Activated CD4-positive, CD25-positive, alpha-beta regulatory T cell (primary cell): Measurements from ENCODE around the gene GRM1.

Source experiments
- DNase-seq, 4 experiments: peaks; one replicate each; lab custom pipeline; 2025; lab: John Stamatoyannopoulos, UW

GRM1 gene

GRCh38 chr6:146331013-146331412 lies 302.2 kb downstream of the GRM1 start:
- no peak for DNase-seq

- DNase-seq = no peak
Observed at GRCh38 chr6:146335336-146335735, 306.5 kb downstream of the GRM1 start.

- DNase-seq = no peak
Observed at GRCh38 chr6:146336191-146336590, 307.3 kb downstream of the GRM1 start.

- no peak for DNase-seq
Observed at GRCh38 chr6:146337376-146337775, 308.5 kb downstream of the GRM1 start.

- DNase-seq = no peak
Observed at GRCh38 chr6:146339716-146340115, 310.9 kb downstream of the GRM1 start.

GRCh38 chr6:146341493-146342230 lies 312.8 kb downstream of the GRM1 start:
- no peak for DNase-seq

GRCh38 chr6:146345598-146345997 lies 316.7 kb downstream of the GRM1 start:
- no peak for DNase-seq

GRCh38 chr6:146347090-146347489 lies 318.2 kb downstream of the GRM1 start:
- DNase-seq = no peak

GRCh38 chr6:146347690-146348089 lies 318.8 kb downstream of the GRM1 start:
- no peak for DNase-seq

- DNase-seq = no peak
Observed at GRCh38 chr6:146351018-146351417, 322.2 kb downstream of the GRM1 start.

GRCh38 chr6:146352163-146352562 lies 323.3 kb downstream of the GRM1 start:
- no peak for DNase-seq

- DNase-seq = no peak
Observed at GRCh38 chr6:146354451-146354850, 325.6 kb downstream of the GRM1 start.

GRCh38 chr6:146355521-146356100 lies 326.7 kb downstream of the GRM1 start:
- DNase-seq = no peak

- no peak for DNase-seq
Observed at GRCh38 chr6:146357578-146358430, 328.9 kb downstream of the GRM1 start.

- DNase-seq = no peak
Observed at GRCh38 chr6:146358431-146359046, 329.7 kb downstream of the GRM1 start.

GRCh38 chr6:146359131-146359530 lies 330.3 kb downstream of the GRM1 start:
- DNase-seq = no peak

GRCh38 chr6:146361128-146361924 lies 332.5 kb downstream of the GRM1 start:
- no peak for DNase-seq

GRCh38 chr6:146363838-146364607 lies 335.2 kb downstream of the GRM1 start:
- DNase-seq = no peak

- no peak for DNase-seq
Observed at GRCh38 chr6:146364816-146365594, 336.1 kb downstream of the GRM1 start.

GRCh38 chr6:146367061-146367460 lies 338.2 kb downstream of the GRM1 start:
- no peak for DNase-seq
